Measurements from ENCODE around the gene PCDH17. TPM values are rescaled to one million over a fixed set of nuclear protein-coding genes. Genes with fewer than 3 reads are reported as not detected.

PCDH17 gene
- total and polyA plus RNA-seq, 2 of the 8 experiments (the other 6 are each of a cell fraction or from before 2014, with no cell fraction given) = 0.20 to 0.60 TPM

- 75% methylated on average over 2 of the region's 2 CpGs; no CpG with 5 or more reads in 1 of the 2 experiments for WGBS, 2 experiments (ENCODE audit: extremely low coverage in 1 of 2, insufficient coverage in 1 of 2, insufficient read length in 1 of 2, insufficient replicate concordance in 2 of 2, low coverage in 1 of 2, low lambda C conversion rate in 2 of 2, missing lambda C conversion rate in 1 of 2)
- H3K56ac ChIP-seq (replicated peaks; ENCODE audit: insufficient read length, low read depth, low read length) = no peak overlapping the region
- no peak overlapping the region for H2BK5ac ChIP-seq (ENCODE audit: low read depth, low read length)
- H3K4me1 ChIP-seq (replicated peaks in 1 of 4; ENCODE audit: control insufficient read depth in 3 of 4, insufficient read depth in 4 of 4, low read length in 3 of 4) = peaks cover 0 to 5% (median 1%) of the 10 kb centered on the region in 4 experiments; a peak in 1 of 7 replicates
- H4K91ac ChIP-seq (replicated peaks; ENCODE audit: insufficient read length, low read length) = no peak overlapping the region
- no peak overlapping the region for H2AK5ac ChIP-seq (ENCODE audit: low read depth, low read length)
- H3K4me2 ChIP-seq (ENCODE audit: insufficient read depth in 1 of 2, low read depth in 2 of 2, low read length in 2 of 2) = no peak overlapping the region
- no peak overlapping the region for H4K8ac ChIP-seq (ENCODE audit: extremely low read depth, insufficient read depth, low read length)
- DNase-seq (ENCODE audit: low read depth in 1 of 2, low spot score in 2 of 2) = no peak
- H2AFZ ChIP-seq (ENCODE audit: low read length) = no peak overlapping the region
- no peak overlapping the region for H2BK20ac ChIP-seq (ENCODE audit: low read length)
- no peak for FAIRE-seq
- no peak overlapping the region for H2BK120ac ChIP-seq (replicated peaks; ENCODE audit: low read depth, low read length)
- ChIA-PET CTCF (ENCODE audit: partially characterized antibody) (interaction anchor here (1.2 to 2.2 kb wide), 2 partner anchors 18 to 153 kb away, joined by 3 to 6 read pairs; no protein-coding TSS in a partner anchor), POLR2A (ENCODE audit: partially characterized antibody) (no interaction called here)
- H3K79me2 ChIP-seq (ENCODE audit: control insufficient read depth in 1 of 2, insufficient read depth in 2 of 2, low read length in 2 of 2) = no peaks in the 10 kb centered on the region
- no peaks in the 10 kb centered on the region for H3K23me2 ChIP-seq (ENCODE audit: low read depth, low read length)
- H4K5ac ChIP-seq (ENCODE audit: insufficient read length, low read depth, low read length) = no peak overlapping the region
- H3K23ac ChIP-seq (ENCODE audit: insufficient read length) = no peak overlapping the region
- H3K14ac ChIP-seq (ENCODE audit: insufficient read length) = no peak overlapping the region
- H3K18ac ChIP-seq (ENCODE audit: extremely low read depth, low read length) = no peak overlapping the region
- no peaks in the 10 kb centered on the region for H4K20me1 ChIP-seq (replicated peaks in 1 of 2; ENCODE audit: control insufficient read depth in 1 of 2, insufficient read depth in 2 of 2, low read length in 2 of 2)
- no peak overlapping the region for H3K27ac ChIP-seq (ENCODE audit: low read depth, low read length)
- H3K79me1 ChIP-seq (ENCODE audit: low read depth, low read length) = no peaks in the 10 kb centered on the region
- no peaks in the 10 kb centered on the region for H3K9me3 ChIP-seq (ENCODE audit: insufficient read depth in 2 of 2, low read depth in 1 of 2, low read length in 1 of 2)
- H3K36me3 ChIP-seq (ENCODE audit: control insufficient read depth in 2 of 4, insufficient read depth in 4 of 4, low read length in 3 of 4) = no peaks in the 10 kb centered on the region
- H3K9ac ChIP-seq (replicated peaks in 1 of 4; ENCODE audit: extremely low read depth in 1 of 4, low read depth in 3 of 4, low read length in 3 of 4) = no peak overlapping the region
- no peak overlapping the region for H3K4me3 ChIP-seq (ENCODE audit: extremely low read depth in 1 of 4, insufficient read depth in 2 of 4, low read depth in 3 of 4, low read length in 4 of 4)
- no peak overlapping the region for H3K4ac ChIP-seq (replicated peaks; ENCODE audit: insufficient read length, low read depth, low read length)
- no peak overlapping the region for H2BK12ac ChIP-seq (ENCODE audit: low read depth, low read length)
- H2BK15ac ChIP-seq (ENCODE audit: low read length) = no peak overlapping the region
- no peaks in the 10 kb centered on the region for H3K27me3 ChIP-seq (replicated peaks in 1 of 4; ENCODE audit: control insufficient read depth in 3 of 4, extremely low read depth in 1 of 4, insufficient read depth in 3 of 4, low read length in 3 of 4)
- TF ChIP-seq EP300 (IDR thresholded peaks at IDR 0.05; ENCODE audit: borderline replicate concordance in 1 of 2, low read depth in 2 of 2, low read length in 2 of 2) (no peak), NRF1 (IDR thresholded peaks at IDR 0.05; ENCODE audit: low read depth, low read length) (no peak), RFX5 (IDR thresholded peaks at IDR 0.05; ENCODE audit: borderline replicate concordance, low read depth, low read length) (no peak), TBP (IDR thresholded peaks at IDR 0.05; ENCODE audit: low read depth, low read length) (no peak), SP4 (IDR thresholded peaks at IDR 0.05; ENCODE audit: low read length) (no peak), ZNF274 (IDR thresholded peaks at IDR 0.05; ENCODE audit: borderline replicate concordance, extremely low read depth, low read length) (no peak)
Observed at GRCh38 chr13:57734306-57734705, 102.8 kb downstream of the PCDH17 start.

All from H1 (cell line).